NT2/D1 (cell line): ENCODE measurements around the gene CCDC51.

Experiments used
- SUZ12 ChIP-seq: IDR thresholded peaks from 2 replicates; pipeline ENCODE4 v1.6.1; 2011; ENCODE audit not compliant: insufficient read length, insufficient read depth; ENCODE audit errors: extremely low read depth
- YY1 ChIP-seq: IDR thresholded peaks from 2 replicates; pipeline ENCODE4 v1.6.1; 2011; ENCODE audit not compliant: insufficient read length, insufficient read depth
- ZNF274 ChIP-seq: IDR thresholded peaks from 2 replicates; pipeline ENCODE4 v1.6.1; 2011; ENCODE audit warnings: mild to moderate bottlenecking, low read depth, low read length

DNA sequence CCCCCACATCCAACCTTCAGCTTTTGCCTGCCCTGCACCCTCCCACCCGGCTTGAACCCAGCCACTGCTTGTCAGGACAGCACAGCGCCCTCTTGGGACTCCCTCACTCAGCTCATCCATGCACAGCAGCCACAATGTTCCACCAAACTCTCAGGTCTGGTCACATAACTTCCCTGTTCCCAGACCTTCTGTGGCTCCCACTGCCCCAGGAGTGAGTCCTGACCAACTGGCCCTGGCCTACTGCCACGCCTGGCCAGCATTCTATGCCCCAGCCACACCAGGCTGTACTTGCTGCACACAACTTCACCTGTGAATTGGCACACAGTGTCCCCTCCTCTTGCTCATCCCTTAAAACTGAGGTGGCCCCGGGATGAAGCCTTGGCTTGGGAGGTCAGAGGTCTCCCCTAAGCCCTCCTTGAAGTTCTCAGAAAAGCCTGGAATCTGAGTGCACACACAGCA, 31.1 kb downstream of the CCDC51 start:
- TF ChIP-seq YY1 (no peak), ZNF274 (no peak), SUZ12 (no peak)
